Caco-2 (cell line): Measurements from ENCODE around the gene MMP11. TPM values are rescaled to one million over a fixed set of nuclear protein-coding genes. Genes with fewer than 3 reads are reported as not detected.

Experiments
- BruUV-seq: library from RNA; stranded (reverse); fragments of 400-500 nt; replicated peaks from 2 replicates; lab custom pipeline; 2021; lab: Mats Ljungman, UMichigan
- CTCF ChIA-PET: fragments of 300-600 bp; sonication (Branson Sonifier 250); formaldehyde crosslinking; loops from one replicate; lab custom pipeline; 2022; ENCODE audit warnings: antibody characterized with exemption; lab: Charles Lee
- POLR2A ChIA-PET: fragments of 300-600 bp; sonication (Branson Sonifier 250); formaldehyde crosslinking; loops from one replicate; lab custom pipeline; 2022; ENCODE audit warnings: antibody characterized with exemption; lab: Charles Lee
- DNase-seq, 2 experiments: peaks; one replicate each; pipeline versions ENCODE4 v3.0.0 to v3.0.0-alpha.2; 2020 to 2022
- H3K27me3 ChIP-seq: replicated peaks from 2 replicates; pipeline ENCODE4 v1.6.0; 2011; ENCODE audit warnings: low read length; ENCODE audit not compliant: control insufficient read depth, insufficient read depth
- H3K36me3 ChIP-seq: 2 replicates; pipeline ENCODE4 v1.5.1; 2011; ENCODE audit warnings: low read length; ENCODE audit not compliant: control insufficient read depth, insufficient read depth
- H3K4me1 ChIP-seq: fragments of 250-450 bp; sonication (Bioruptor Pico); 2 replicates; pipeline ENCODE4 v1.5.1; 2020; ENCODE audit warnings: mild to moderate bottlenecking
- H3K4me3 ChIP-seq: 2 replicates; pipeline ENCODE4 v1.5.1; 2011; ENCODE audit warnings: low read depth, mild to moderate bottlenecking, control low read depth, low read length
- H3K9me3 ChIP-seq: fragments of 250-450 bp; sonication (Bioruptor Pico); 2 replicates; pipeline ENCODE4 v1.5.1; 2020; ENCODE audit warnings: mild to moderate bottlenecking, moderate library complexity
- H3K27ac Mint-ChIP-seq: one replicate; pipeline ENCODE4 v1.8.0; 2022; ENCODE audit warnings: mixed read lengths; ENCODE audit not compliant: unreplicated experiment
- H3K27me3 Mint-ChIP-seq: one replicate; pipeline ENCODE4 v1.8.0; 2022; ENCODE audit warnings: mixed read lengths; ENCODE audit not compliant: insufficient read depth, unreplicated experiment
- H3K36me3 Mint-ChIP-seq: one replicate; pipeline ENCODE4 v1.8.0; 2022; ENCODE audit warnings: mild to moderate bottlenecking, mixed read lengths; ENCODE audit not compliant: insufficient read depth, unreplicated experiment
- H3K4me1 Mint-ChIP-seq: one replicate; pipeline ENCODE4 v1.8.0; 2022; ENCODE audit warnings: low read depth, mixed read lengths; ENCODE audit not compliant: unreplicated experiment
- H3K4me3 Mint-ChIP-seq: one replicate; pipeline ENCODE4 v1.8.0; 2022; ENCODE audit warnings: mild to moderate bottlenecking, moderate library complexity, mixed read lengths; ENCODE audit not compliant: unreplicated experiment
- H3K9me3 Mint-ChIP-seq: one replicate; pipeline ENCODE4 v1.8.0; 2022; ENCODE audit warnings: mixed read lengths; ENCODE audit not compliant: unreplicated experiment
- CTCF ChIP-seq, 2 experiments: fragments of 200-600 bp in 1 of 2; IDR thresholded peaks; 1 replicate in 1 of 2; 2 replicates in 1 of 2; pipeline versions ENCODE4 v1.5.1 to v1.8.0; 2011 to 2022; ENCODE audit warnings: antibody characterized with exemption in 1 of 2, control low read depth in 1 of 2, inconsistent platforms in 1 of 2, low read depth in 1 of 2, low read length in 1 of 2, mild to moderate bottlenecking in 1 of 2, moderate library complexity in 1 of 2; ENCODE audit not compliant: insufficient read depth in 1 of 2, severe bottlenecking in 1 of 2, unreplicated experiment in 1 of 2
- intact Hi-C: fragments of 100-400 bp; cut with micrococcal nuclease; formaldehyde crosslinking; loops from one replicate; pipeline ENCODE4 v1.10.0; 2022; ENCODE audit not compliant: unreplicated experiment
- total RNA-seq: library from RNA; stranded (reverse); gene quantifications from 2 replicates; pipeline ENCODE4 v1.2.3, GENCODE V29; 2022

The MMP11 gene
- total RNA-seq, 1 experiment from 2014 or later, result 11.6 TPM

- Mint-ChIP-seq H3K27me3 (no peaks in the 10 kb centered on the region), H3K9me3 (no peaks in the 10 kb centered on the region), H3K27ac (peak overlapping the region; percentile 26), H3K4me3 (no peak overlapping the region), H3K36me3 (peaks cover 34% of the 10 kb centered on the region), H3K4me1 (no peaks in the 10 kb centered on the region)
- peaks cover 1% of the 10 kb centered on the region; the same call in 1 of the 2 replicates for H3K36me3 ChIP-seq
- H3K9me3 ChIP-seq, result no peaks in the 10 kb centered on the region
- peak in 1 of 2 experiments; percentile 9 for TF ChIP-seq CTCF (IDR thresholded peaks at IDR 0.05; ENCODE audit: insufficient read depth in 1 of 2, low read depth in 1 of 2, low read length in 1 of 2, severe bottlenecking in 1 of 2, unreplicated experiment in 1 of 2)
- H3K4me1 ChIP-seq, result peaks cover 5% of the 10 kb centered on the region
- POLR2A ChIA-PET, result no interaction called here
- no peak for DNase-seq
- BruUV-seq, result no TSS peak
- no peak overlapping the region for H3K4me3 ChIP-seq
- intact Hi-C loops, result no loop called here
- CTCF ChIA-PET, result interaction anchor here (1.2 kb wide), 1 partner anchor 18 kb away, joined by 4 read pairs; no protein-coding TSS in a partner anchor
- no peaks in the 10 kb centered on the region for H3K27me3 ChIP-seq
These were observed 17.0 kb downstream of the MMP11 start for GRCh38 chr22:23789638-23790037.

- H3K4me1 Mint-ChIP-seq, result no peaks in the 10 kb centered on the region
- H3K9me3 ChIP-seq, result no peaks in the 10 kb centered on the region
- ChIA-PET POLR2A (no interaction called here), CTCF (no interaction called here)
- TF ChIP-seq CTCF (IDR thresholded peaks at IDR 0.05; ENCODE audit: insufficient read depth in 1 of 2, low read depth in 1 of 2, low read length in 1 of 2, severe bottlenecking in 1 of 2, unreplicated experiment in 1 of 2), result no peak
- no peak overlapping the region for H3K4me3 Mint-ChIP-seq
- no peak overlapping the region for H3K4me3 ChIP-seq
- intact Hi-C loops, result no loop called here
- peaks cover 48% of the 10 kb centered on the region for H3K36me3 Mint-ChIP-seq
- H3K4me1 ChIP-seq, result peaks cover 5% of the 10 kb centered on the region
- H3K27me3 Mint-ChIP-seq, result no peaks in the 10 kb centered on the region
- H3K27me3 ChIP-seq, result no peaks in the 10 kb centered on the region
- no peak for DNase-seq
- BruUV-seq, result no TSS peak
- H3K9me3 Mint-ChIP-seq, result no peaks in the 10 kb centered on the region
- peaks cover 1% of the 10 kb centered on the region; the same call in 1 of the 2 replicates for H3K36me3 ChIP-seq
- no peak overlapping the region for H3K27ac Mint-ChIP-seq
These were observed 18.4 kb downstream of the MMP11 start for GRCh38 chr22:23790819-23791737.

- Mint-ChIP-seq H3K4me3 (no peak overlapping the region), H3K27ac (no peak overlapping the region), H3K4me1 (no peaks in the 10 kb centered on the region), H3K27me3 (no peaks in the 10 kb centered on the region), H3K9me3 (no peaks in the 10 kb centered on the region), H3K36me3 (peaks cover 58% of the 10 kb centered on the region)
- intact Hi-C loops, result no loop called here
- ChIA-PET POLR2A (interaction anchor here (1.2 kb wide), 1 partner anchor 19 kb away, joined by 3 read pairs; the partner anchor contains the start of gene MMP11), CTCF (interaction anchor here (0.6 kb wide), 1 partner anchor 21 kb away, joined by 4 read pairs; no protein-coding TSS in a partner anchor)
- Histone ChIP-seq H3K27me3 (no peaks in the 10 kb centered on the region), H3K4me1 (no peaks in the 10 kb centered on the region), H3K9me3 (no peaks in the 10 kb centered on the region), H3K36me3 (peaks cover 3% of the 10 kb centered on the region; the same call in 1 of the 2 replicates), H3K4me3 (no peak overlapping the region)
- BruUV-seq, result no TSS peak
- TF ChIP-seq CTCF (IDR thresholded peaks at IDR 0.05; ENCODE audit: insufficient read depth in 1 of 2, low read depth in 1 of 2, low read length in 1 of 2, severe bottlenecking in 1 of 2, unreplicated experiment in 1 of 2), result no peak
- DNase-seq, result no peak
These were observed 19.3 kb downstream of the MMP11 start for GRCh38 chr22:23791738-23792645.
